ENCODE data around the gene RIOK1. TPM values are rescaled to one million over a fixed set of nuclear protein-coding genes. Genes with fewer than 3 reads are reported as not detected.

RIOK1 gene
- total and polyA plus RNA-seq, 11 donors, result 7.0 to 14.4 (median 9.7) TPM

- Histone ChIP-seq H3K9me3 (no peaks in the 10 kb centered on the region), H3K4me3 (peak overlapping the region; percentile 56 to 96 (median 84)), H3K4me1 (peaks cover 0 to 31% (median 18%) of the 10 kb centered on the region in 12 donors), H3K27ac (peak overlapping the region; percentile 22 to 97 (median 92)), H3K27me3 (no peaks in the 10 kb centered on the region), H3K36me3 (peaks cover 0 to 17% (median 13%) of the 10 kb centered on the region in 9 donors)
- ATAC-seq (peak in 1 of 4 donors; percentile 80), DNase-seq (peak in 1 of 5 donors; percentile 63)
- intact Hi-C loops (cut with DNase I), result loop anchor here (1.0 to 10.0 kb wide), 5 partner anchors 74 to 112 kb away; partner anchors contain the start of gene SSR1 (in 10 of the 10)
- TF ChIP-seq POLR2A (IDR thresholded peaks at IDR 0.05), result no peak
- TF ChIP-seq CTCF (IDR thresholded peaks at IDR 0.05), result no peak
- WGBS, 4 donors, result 0 to 1% (median 0%) methylated on average over 9 to 11 of the region's 11 CpGs
Measured at GRCh38 chr6:7389162-7389450, 502 bp upstream of the RIOK1 start.

DNA sequence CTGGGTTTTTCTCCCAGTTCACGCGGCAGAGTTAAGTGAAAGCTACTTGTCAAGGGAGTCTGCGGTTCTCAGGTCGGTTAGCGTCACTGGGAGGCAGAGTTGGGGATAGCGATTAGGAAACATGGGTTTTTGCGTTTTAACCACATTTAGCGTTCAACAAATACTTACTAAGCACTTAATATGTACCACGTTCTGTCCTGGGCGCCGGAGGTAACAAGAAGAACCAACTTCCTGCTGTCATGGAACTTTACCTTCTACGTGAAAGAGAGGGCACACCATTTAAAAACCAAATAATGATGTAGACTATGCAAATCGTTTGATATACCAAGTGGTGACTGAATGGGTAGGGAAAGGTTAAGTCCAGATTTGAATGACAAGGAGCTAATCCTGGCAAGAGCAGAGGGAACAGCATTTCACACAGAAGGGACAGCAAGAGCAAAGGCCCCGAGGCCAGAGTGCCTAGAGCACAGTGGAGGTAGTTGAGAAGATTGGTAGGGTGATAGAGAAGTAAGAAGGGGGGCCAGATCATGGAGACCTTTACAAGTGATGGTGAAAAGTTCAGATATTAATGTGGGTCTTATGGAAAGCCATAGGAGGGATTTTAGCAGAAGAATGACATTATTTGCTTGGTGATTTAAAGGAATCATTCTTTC lies 744 bp downstream of the RIOK1 start:
- Histone ChIP-seq H3K4me1 (peaks cover 0 to 31% (median 18%) of the 10 kb centered on the region in 12 donors), H3K9me3 (no peaks in the 10 kb centered on the region), H3K27me3 (no peaks in the 10 kb centered on the region), H3K27ac (peak overlapping the region; percentile 22 to 97 (median 92)), H3K4me3 (peak overlapping the region; percentile 56 to 96 (median 84)), H3K36me3 (peaks cover 0 to 30% (median 25%) of the 10 kb centered on the region in 9 donors)
- 3% methylated on average over 14 of the region's 14 CpGs for WGBS, 4 donors
- ATAC-seq, result no peak
- TF ChIP-seq CTCF (IDR thresholded peaks at IDR 0.05) (peak in 1 of 12 donors; percentile 5), POLR2A (IDR thresholded peaks at IDR 0.05) (no peak)
- DNase-seq, result no peak
- intact Hi-C loops (cut with DNase I), result loop anchor here in 2 of 10 donors (5.0 to 10.0 kb wide), 3 partner anchors 96 to 197 kb away; no protein-coding TSS in a partner anchor

DNA sequence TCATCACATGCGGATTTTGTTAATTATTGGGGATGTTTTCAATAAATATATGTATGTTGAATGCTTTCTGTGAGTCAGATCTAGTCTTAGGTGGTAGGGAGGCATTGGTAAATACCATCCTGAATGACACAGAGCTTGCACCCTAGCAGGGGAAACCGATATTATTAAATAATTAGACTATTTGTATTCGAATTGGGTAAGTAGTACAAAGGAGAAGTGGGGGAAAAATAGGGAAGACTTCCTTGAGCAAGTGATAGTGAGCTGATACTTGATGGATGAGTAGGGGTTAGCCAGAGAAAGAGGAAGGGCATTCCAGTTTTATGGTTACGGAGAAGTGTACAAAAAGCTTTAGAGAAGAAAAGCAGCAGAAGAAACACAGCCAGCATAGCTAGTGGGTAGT lies 1.5 kb downstream of the RIOK1 start:
- ATAC-seq (no peak), DNase-seq (no peak)
- intact Hi-C loops (cut with DNase I), result loop anchor here in 2 of 10 donors (5.0 to 10.0 kb wide), 3 partner anchors 96 to 196 kb away; no protein-coding TSS in a partner anchor
- no peak overlapping the region for H3K27ac ChIP-seq
- peak overlapping the region in 5 of 12 donors; percentile 80 to 95 (median 93) for H3K4me3 ChIP-seq
- peaks cover 0 to 38% (median 33%) of the 10 kb centered on the region in 9 donors for H3K36me3 ChIP-seq
- no peaks in the 10 kb centered on the region for H3K27me3 ChIP-seq
- peaks cover 0 to 31% (median 18%) of the 10 kb centered on the region in 12 donors for H3K4me1 ChIP-seq
- 85 to 93% (median 88%) methylated on average over 4 of the region's 4 CpGs for WGBS, 4 donors
- TF ChIP-seq POLR2A (IDR thresholded peaks at IDR 0.05), result no peak
- TF ChIP-seq CTCF (IDR thresholded peaks at IDR 0.05), result no peak
- no peaks in the 10 kb centered on the region for H3K9me3 ChIP-seq

DNA sequence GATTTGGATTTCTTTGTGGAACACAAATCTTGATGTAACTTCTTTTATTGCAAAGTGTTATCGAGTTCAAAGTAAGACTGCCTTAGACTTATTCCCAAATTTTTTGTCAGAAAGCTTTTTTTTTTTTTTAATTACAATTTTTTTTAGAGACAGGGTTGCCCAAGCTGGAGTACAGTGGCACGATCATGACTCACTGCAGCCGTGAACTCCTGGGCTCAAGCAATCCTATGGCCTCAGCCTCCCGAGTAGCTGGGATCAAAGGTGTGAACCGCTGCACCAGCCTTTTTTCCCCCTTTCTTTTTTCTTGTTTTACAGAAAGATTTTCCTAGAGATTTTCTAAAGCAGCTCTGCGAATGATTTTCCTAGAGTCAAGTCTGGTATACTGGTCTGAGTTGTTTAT lies 2.8 kb downstream of the RIOK1 start:
- peaks cover 0 to 31% (median 18%) of the 10 kb centered on the region in 12 donors for H3K4me1 ChIP-seq
- no peaks in the 10 kb centered on the region for H3K27me3 ChIP-seq
- H3K36me3 ChIP-seq, result peaks cover 0 to 50% (median 45%) of the 10 kb centered on the region in 9 donors
- H3K9me3 ChIP-seq, result no peaks in the 10 kb centered on the region
- DNase-seq, result no peak
- 90 to 96% (median 91%) methylated on average over 6 of the region's 6 CpGs for WGBS, 4 donors
- no peak for ATAC-seq
- H3K27ac ChIP-seq, result no peak overlapping the region
- H3K4me3 ChIP-seq, result no peak overlapping the region
- intact Hi-C loops (cut with DNase I), result loop anchor here in 2 of 10 donors (5.0 to 10.0 kb wide), 3 partner anchors 98 to 195 kb away; no protein-coding TSS in a partner anchor
- TF ChIP-seq CTCF (IDR thresholded peaks at IDR 0.05) (no peak), POLR2A (IDR thresholded peaks at IDR 0.05) (no peak)

Data from heart left ventricle (tissue), 16 donors.